Activated CD4-positive, alpha-beta T cell treated with anti-CD3 and anti-CD28 coated beads, Interleukin-2, amount 10 ng/mL, durations not matched to agents 24 days and 14 days (primary cell): ENCODE results near the gene LDHAL6A. TPM values are rescaled to one million over a fixed set of nuclear protein-coding genes. Genes with fewer than 3 reads are reported as not detected.

Experiments used
- DNase-seq: peaks from one replicate; pipeline ENCODE4 v3.0.0; 2022
- H3K27ac Mint-ChIP-seq: one replicate; pipeline ENCODE4 v1.8.0; 2022; ENCODE audit warnings: mild to moderate bottlenecking, mixed read lengths
- H3K27me3 Mint-ChIP-seq: one replicate; pipeline ENCODE4 v1.8.0; 2022; ENCODE audit warnings: mixed read lengths
- H3K36me3 Mint-ChIP-seq: one replicate; pipeline ENCODE4 v1.8.0; 2022; ENCODE audit warnings: low read depth, mild to moderate bottlenecking, mixed read lengths
- H3K4me1 Mint-ChIP-seq: one replicate; pipeline ENCODE4 v1.8.0; 2021; ENCODE audit warnings: mixed read lengths
- H3K4me3 Mint-ChIP-seq: one replicate; pipeline ENCODE4 v1.8.0; 2022; ENCODE audit warnings: mild to moderate bottlenecking, moderate library complexity, mixed read lengths
- H3K9me3 Mint-ChIP-seq: one replicate; pipeline ENCODE4 v1.8.0; 2021; ENCODE audit warnings: mixed read lengths
- intact Hi-C: fragments of 100-400 bp; cut with micrococcal nuclease; formaldehyde crosslinking; loops from one replicate; pipeline ENCODE4 v1.15.1; 2023
- total RNA-seq: library from RNA; stranded (reverse); gene quantifications from 2 replicates; pipeline ENCODE4 v1.2.3, GENCODE V29; 2022

Gene LDHAL6A
- total RNA-seq, 1 donor from 2014 or later, result not detected

GRCh38 chr11:18463439-18463838, 7.8 kb downstream of the LDHAL6A start:
- Mint-ChIP-seq H3K27me3 (no peaks in the 10 kb centered on the region), H3K27ac (no peak overlapping the region), H3K4me3 (no peak overlapping the region), H3K36me3 (no peaks in the 10 kb centered on the region), H3K4me1 (peaks cover 10% of the 10 kb centered on the region), H3K9me3 (no peaks in the 10 kb centered on the region)
- no peak for DNase-seq
- intact Hi-C loops, result no loop called here

DNA sequence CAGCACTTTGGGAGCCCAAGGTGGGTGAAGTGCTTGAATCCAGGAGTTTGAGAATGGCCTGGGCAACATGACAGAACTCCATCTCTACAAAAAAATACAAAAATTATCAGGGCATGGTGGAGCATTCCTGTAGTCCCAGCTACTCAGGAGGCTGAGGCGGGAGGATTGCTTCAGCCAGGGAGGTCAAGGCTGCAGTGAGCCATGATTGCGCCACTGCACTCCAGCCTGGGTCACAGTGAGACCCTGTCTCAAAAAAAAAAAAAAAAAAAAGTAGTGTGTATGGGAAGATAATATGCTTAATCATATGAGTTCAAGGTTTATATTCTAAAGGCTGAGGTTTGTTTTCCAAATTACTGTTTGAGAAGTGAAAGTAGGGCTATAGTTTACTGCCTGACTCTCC, 10.7 kb downstream of the LDHAL6A start:
- intact Hi-C loops, result no loop called here
- Mint-ChIP-seq H3K36me3 (no peaks in the 10 kb centered on the region), H3K27ac (no peak overlapping the region), H3K9me3 (no peaks in the 10 kb centered on the region), H3K27me3 (no peaks in the 10 kb centered on the region), H3K4me1 (peaks cover 15% of the 10 kb centered on the region), H3K4me3 (no peak overlapping the region)
- no peak for DNase-seq

- H3K27ac Mint-ChIP-seq, result no peak overlapping the region
- no peaks in the 10 kb centered on the region for H3K36me3 Mint-ChIP-seq
- H3K4me1 Mint-ChIP-seq, result peaks cover 13% of the 10 kb centered on the region
- H3K4me3 Mint-ChIP-seq, result no peak overlapping the region
- DNase-seq, result no peak
- intact Hi-C loops, result no loop called here
- no peaks in the 10 kb centered on the region for H3K9me3 Mint-ChIP-seq
- no peaks in the 10 kb centered on the region for H3K27me3 Mint-ChIP-seq
Measured at GRCh38 chr11:18468059-18468458, 12.4 kb downstream of the LDHAL6A start.

GRCh38 chr11:18468961-18469360, 13.3 kb downstream of the LDHAL6A start:
- H3K27ac Mint-ChIP-seq, result no peak overlapping the region
- DNase-seq, result no peak
- H3K9me3 Mint-ChIP-seq, result no peaks in the 10 kb centered on the region
- no peak overlapping the region for H3K4me3 Mint-ChIP-seq
- no peaks in the 10 kb centered on the region for H3K27me3 Mint-ChIP-seq
- peaks cover 9% of the 10 kb centered on the region for H3K4me1 Mint-ChIP-seq
- peaks cover 5% of the 10 kb centered on the region for H3K36me3 Mint-ChIP-seq
- intact Hi-C loops, result no loop called here

GRCh38 chr11:18471995-18472394, 16.3 kb downstream of the LDHAL6A start:
- DNase-seq, result no peak
- H3K4me1 Mint-ChIP-seq, result peaks cover 7% of the 10 kb centered on the region
- peaks cover 13% of the 10 kb centered on the region for H3K36me3 Mint-ChIP-seq
- no peak overlapping the region for H3K4me3 Mint-ChIP-seq
- H3K27ac Mint-ChIP-seq, result no peak overlapping the region
- H3K9me3 Mint-ChIP-seq, result no peaks in the 10 kb centered on the region
- H3K27me3 Mint-ChIP-seq, result no peaks in the 10 kb centered on the region
- intact Hi-C loops, result no loop called here

- H3K27me3 Mint-ChIP-seq, result no peaks in the 10 kb centered on the region
- H3K4me3 Mint-ChIP-seq, result no peak overlapping the region
- DNase-seq, result no peak
- H3K9me3 Mint-ChIP-seq, result no peaks in the 10 kb centered on the region
- no peak overlapping the region for H3K27ac Mint-ChIP-seq
- H3K36me3 Mint-ChIP-seq, result peaks cover 15% of the 10 kb centered on the region
- intact Hi-C loops, result no loop called here
- H3K4me1 Mint-ChIP-seq, result peaks cover 7% of the 10 kb centered on the region
Measured at GRCh38 chr11:18472587-18472986, 16.9 kb downstream of the LDHAL6A start.

DNA sequence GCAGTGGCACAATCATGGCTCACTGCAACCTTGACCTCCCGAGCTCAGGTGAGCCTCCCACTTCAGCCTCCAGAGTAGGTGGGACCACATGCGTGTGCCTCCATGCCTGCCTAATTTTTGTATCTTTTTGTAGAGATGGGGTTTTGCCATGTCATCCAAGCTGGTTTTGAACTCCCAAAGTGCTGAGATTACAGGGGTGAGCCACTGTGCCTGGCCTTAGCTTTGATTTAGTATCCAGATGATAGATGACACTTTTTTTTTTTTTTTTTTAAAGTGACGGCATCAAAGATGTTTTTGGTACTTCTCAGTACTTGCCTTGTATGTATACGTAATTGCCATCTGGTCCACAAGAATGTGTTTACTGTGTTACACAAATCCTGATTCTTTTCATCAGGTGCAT, 23.4 kb downstream of the LDHAL6A start:
- Mint-ChIP-seq H3K27ac (no peak overlapping the region), H3K36me3 (peaks cover 63% of the 10 kb centered on the region), H3K9me3 (no peaks in the 10 kb centered on the region), H3K4me1 (no peaks in the 10 kb centered on the region), H3K27me3 (no peaks in the 10 kb centered on the region), H3K4me3 (no peak overlapping the region)
- no peak for DNase-seq
- intact Hi-C loops, result no loop called here

DNA sequence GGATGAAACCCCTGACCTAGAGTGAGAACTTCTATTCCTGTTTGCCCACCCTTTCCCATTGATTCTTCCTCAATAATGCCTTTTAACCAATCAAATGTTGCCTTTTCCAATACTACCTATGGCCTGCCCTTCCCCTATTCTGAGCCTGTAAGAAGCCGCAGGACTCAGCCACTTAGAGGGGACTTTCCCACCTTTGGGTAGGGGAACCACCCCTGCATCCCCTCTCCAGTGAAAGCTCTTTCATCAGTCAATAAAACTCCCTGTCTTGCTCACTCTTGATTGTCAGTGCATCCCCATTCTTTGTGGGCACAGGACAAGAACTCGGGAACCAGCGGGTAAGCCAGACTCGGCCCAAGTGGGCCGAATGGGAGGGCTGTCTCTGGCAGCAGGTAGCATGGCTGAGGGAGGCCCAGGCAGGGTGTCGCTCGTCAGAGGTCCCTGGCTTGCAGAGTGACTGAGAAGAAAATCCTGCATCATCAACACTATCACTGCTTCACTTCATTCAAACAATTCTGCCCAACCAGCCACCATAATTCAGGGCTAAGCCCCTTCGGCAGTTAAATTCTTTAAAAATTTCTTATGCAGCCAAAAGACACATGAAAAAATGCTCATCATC, 30.4 kb downstream of the LDHAL6A start:
- DNase-seq, result no peak
- peaks cover 3% of the 10 kb centered on the region for H3K4me1 Mint-ChIP-seq
- H3K36me3 Mint-ChIP-seq, result peaks cover 62% of the 10 kb centered on the region
- H3K27ac Mint-ChIP-seq, result no peak overlapping the region
- intact Hi-C loops, result no loop called here
- no peaks in the 10 kb centered on the region for H3K9me3 Mint-ChIP-seq
- no peaks in the 10 kb centered on the region for H3K27me3 Mint-ChIP-seq
- no peak overlapping the region for H3K4me3 Mint-ChIP-seq

DNA sequence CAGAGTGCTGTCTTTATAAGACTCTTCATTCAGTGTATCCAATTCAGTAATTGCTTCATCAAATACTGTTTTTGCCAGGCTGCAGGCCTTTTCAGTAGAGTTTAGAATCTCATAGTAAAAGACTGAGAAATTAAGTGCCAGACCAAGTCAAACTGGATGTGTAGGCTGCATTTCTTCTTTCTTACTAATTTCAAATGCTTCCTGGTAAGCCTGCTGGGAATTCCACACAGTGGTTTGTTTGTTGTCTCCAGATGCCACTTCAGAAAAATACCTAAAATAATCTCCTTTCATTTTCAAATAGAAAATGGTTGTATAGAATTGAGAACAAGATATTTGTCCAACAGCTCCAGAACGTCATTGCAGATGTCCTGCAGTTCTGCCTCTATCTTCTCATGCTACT, 34.7 kb downstream of the LDHAL6A start:
- intact Hi-C loops, result no loop called here
- H3K27ac Mint-ChIP-seq, result no peak overlapping the region
- H3K9me3 Mint-ChIP-seq, result no peaks in the 10 kb centered on the region

GRCh38 chr11:18490736-18491485, 35.3 kb downstream of the LDHAL6A start:
- Mint-ChIP-seq H3K9me3 (no peaks in the 10 kb centered on the region), H3K27ac (no peak overlapping the region), H3K4me3 (no peak overlapping the region), H3K27me3 (no peaks in the 10 kb centered on the region), H3K36me3 (peaks cover 40% of the 10 kb centered on the region), H3K4me1 (peaks cover 5% of the 10 kb centered on the region)
- no peak for DNase-seq
- intact Hi-C loops, result no loop called here

More for the DNA sequence above, 34.7 kb downstream of the LDHAL6A start:
- H3K4me1 Mint-ChIP-seq, result peaks cover 3% of the 10 kb centered on the region
- H3K4me3 Mint-ChIP-seq, result no peak overlapping the region
- no peak for DNase-seq
- peaks cover 38% of the 10 kb centered on the region for H3K36me3 Mint-ChIP-seq
- H3K27me3 Mint-ChIP-seq, result no peaks in the 10 kb centered on the region

- no peak for DNase-seq
- Mint-ChIP-seq H3K9me3 (no peaks in the 10 kb centered on the region), H3K27me3 (no peaks in the 10 kb centered on the region), H3K4me1 (peaks cover 5% of the 10 kb centered on the region), H3K27ac (no peak overlapping the region), H3K36me3 (peaks cover 40% of the 10 kb centered on the region), H3K4me3 (no peak overlapping the region)
- intact Hi-C loops, result no loop called here
Measured at GRCh38 chr11:18491924-18492323, 36.3 kb downstream of the LDHAL6A start.

DNA sequence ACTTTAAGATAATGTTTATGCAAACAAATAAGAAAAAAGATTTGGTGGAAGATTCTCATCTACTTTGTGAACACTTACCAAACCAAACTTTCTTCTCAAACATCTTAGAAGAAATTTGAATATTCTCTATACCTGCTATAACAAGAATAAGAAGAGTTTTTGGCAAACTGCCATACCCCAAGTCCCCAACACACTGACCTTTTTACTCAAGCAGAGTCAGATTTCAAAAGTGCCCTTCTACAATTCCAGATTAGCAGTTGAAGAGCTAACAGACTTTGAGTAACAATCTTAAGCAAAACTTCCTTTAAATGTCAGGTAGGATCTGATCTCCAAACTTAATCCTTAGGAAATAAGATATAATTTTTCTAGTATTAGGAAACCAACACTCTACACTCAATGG, 37.2 kb downstream of the LDHAL6A start:
- no peak overlapping the region for H3K27ac Mint-ChIP-seq
- DNase-seq, result no peak
- H3K4me1 Mint-ChIP-seq, result peaks cover 4% of the 10 kb centered on the region
- H3K9me3 Mint-ChIP-seq, result no peaks in the 10 kb centered on the region
- intact Hi-C loops, result no loop called here
- H3K36me3 Mint-ChIP-seq, result peaks cover 42% of the 10 kb centered on the region
- no peak overlapping the region for H3K4me3 Mint-ChIP-seq
- no peaks in the 10 kb centered on the region for H3K27me3 Mint-ChIP-seq

- H3K27ac Mint-ChIP-seq, result no peak overlapping the region
- no peak overlapping the region for H3K4me3 Mint-ChIP-seq
- DNase-seq, result no peak
- H3K4me1 Mint-ChIP-seq, result peaks cover 3% of the 10 kb centered on the region
- peaks cover 43% of the 10 kb centered on the region for H3K36me3 Mint-ChIP-seq
- intact Hi-C loops, result no loop called here
- no peaks in the 10 kb centered on the region for H3K27me3 Mint-ChIP-seq
- no peaks in the 10 kb centered on the region for H3K9me3 Mint-ChIP-seq
Measured at GRCh38 chr11:18493310-18493709, 37.7 kb downstream of the LDHAL6A start.

DNA sequence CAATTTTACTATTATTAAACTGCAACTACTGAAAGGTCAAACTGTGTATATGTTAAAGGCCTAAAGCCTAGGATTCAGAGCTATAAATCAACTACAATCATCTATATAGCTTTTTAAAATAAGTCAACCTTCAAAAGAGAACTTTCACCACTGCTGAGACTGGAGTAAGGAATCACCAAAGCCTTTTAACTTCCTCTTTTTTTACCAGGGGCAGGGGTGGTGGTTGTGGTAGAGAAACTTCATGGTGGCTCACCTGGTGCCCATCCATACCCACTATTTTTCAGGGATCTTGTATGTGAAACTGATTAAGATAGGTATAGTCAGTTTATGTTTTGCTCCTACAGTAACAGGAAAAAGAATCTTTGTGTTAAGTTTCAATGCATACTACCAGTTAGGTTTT, 39.6 kb downstream of the LDHAL6A start:
- Mint-ChIP-seq H3K9me3 (no peaks in the 10 kb centered on the region), H3K4me1 (peaks cover 4% of the 10 kb centered on the region), H3K4me3 (no peak overlapping the region), H3K27ac (no peak overlapping the region), H3K27me3 (no peaks in the 10 kb centered on the region), H3K36me3 (peaks cover 49% of the 10 kb centered on the region)
- intact Hi-C loops, result no loop called here
- DNase-seq, result no peak

DNA sequence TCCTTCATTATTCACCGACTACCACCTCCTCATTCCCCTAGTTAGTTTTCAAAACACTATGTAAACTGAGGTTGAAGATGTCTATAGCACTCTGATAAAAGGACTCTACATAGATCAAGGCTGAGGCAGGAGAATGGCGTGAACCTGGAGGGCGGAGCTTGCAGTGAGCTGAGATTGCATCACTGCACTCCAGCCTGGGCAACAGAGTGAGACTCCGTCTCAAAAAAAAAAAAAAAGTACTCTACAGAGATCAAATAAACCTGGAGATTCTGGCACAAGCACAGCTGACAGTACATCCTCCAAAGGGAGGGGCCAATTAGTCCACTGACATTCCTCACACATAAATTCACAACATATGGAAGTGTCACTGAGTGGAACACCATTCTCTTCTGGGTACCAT, 40.0 kb downstream of the LDHAL6A start:
- no peak for DNase-seq
- no peaks in the 10 kb centered on the region for H3K27me3 Mint-ChIP-seq
- intact Hi-C loops, result no loop called here
- H3K4me3 Mint-ChIP-seq, result no peak overlapping the region
- no peaks in the 10 kb centered on the region for H3K9me3 Mint-ChIP-seq
- peaks cover 4% of the 10 kb centered on the region for H3K4me1 Mint-ChIP-seq
- no peak overlapping the region for H3K27ac Mint-ChIP-seq
- H3K36me3 Mint-ChIP-seq, result peaks cover 49% of the 10 kb centered on the region
